ENCODE data around the gene PRR30. TPM values are rescaled to one million over a fixed set of nuclear protein-coding genes. Genes with fewer than 3 reads are reported as not detected.

Gene PRR30
- total RNA-seq, 4 donors from 2014 or later, result not detected

GRCh38 chr2:27152102-27152795 lies 13.0 kb upstream of the PRR30 start:
- TF ChIP-seq CTCF (IDR thresholded peaks at IDR 0.05; ENCODE audit: low read depth), result no peak

- TF ChIP-seq CTCF (IDR thresholded peaks at IDR 0.05; ENCODE audit: low read depth), result no peak
Observed at GRCh38 chr2:27150639-27151230, 11.5 kb upstream of the PRR30 start.

- no peak for TF ChIP-seq CTCF (IDR thresholded peaks at IDR 0.05; ENCODE audit: low read depth)
Observed at GRCh38 chr2:27149570-27150405, 10.6 kb upstream of the PRR30 start.

GRCh38 chr2:27148801-27149439 lies 9.7 kb upstream of the PRR30 start, which contains the start of gene TCF23:
Gene TCF23, plus strand, starts transcription at chr2:27149004. Its CDS starts 130 bp downstream, at chr2:27149134.
- no peak for TF ChIP-seq CTCF (IDR thresholded peaks at IDR 0.05; ENCODE audit: low read depth)

- no peak for TF ChIP-seq CTCF (IDR thresholded peaks at IDR 0.05; ENCODE audit: low read depth)
Observed at GRCh38 chr2:27147935-27148334, 8.7 kb upstream of the PRR30 start.

- TF ChIP-seq CTCF (IDR thresholded peaks at IDR 0.05; ENCODE audit: low read depth), result no peak
Observed at GRCh38 chr2:27145682-27146081, 6.5 kb upstream of the PRR30 start.
